Stimulated activated CD4-positive, alpha-beta T cell treated with anti-CD3 and anti-CD28 coated beads, Interleukin-1b, Interleukin-23, amount 100 ng/mL, for 24 hours (primary cell): ENCODE results near the gene LRRFIP1.
"Not testable (repeated sequence)": the region's sequence is repeated elsewhere in the genome, so short reads cannot be mapped to it uniquely, and the experiment has no call there.

ENCODE experiments used
- DNase-seq, 4 experiments: peaks; one replicate each; pipeline ENCODE4 v3.0.0-alpha.2; 2020; ENCODE audit warnings: low read depth in 4 of 4, low spot score in 1 of 4

Gene LRRFIP1

DNA sequence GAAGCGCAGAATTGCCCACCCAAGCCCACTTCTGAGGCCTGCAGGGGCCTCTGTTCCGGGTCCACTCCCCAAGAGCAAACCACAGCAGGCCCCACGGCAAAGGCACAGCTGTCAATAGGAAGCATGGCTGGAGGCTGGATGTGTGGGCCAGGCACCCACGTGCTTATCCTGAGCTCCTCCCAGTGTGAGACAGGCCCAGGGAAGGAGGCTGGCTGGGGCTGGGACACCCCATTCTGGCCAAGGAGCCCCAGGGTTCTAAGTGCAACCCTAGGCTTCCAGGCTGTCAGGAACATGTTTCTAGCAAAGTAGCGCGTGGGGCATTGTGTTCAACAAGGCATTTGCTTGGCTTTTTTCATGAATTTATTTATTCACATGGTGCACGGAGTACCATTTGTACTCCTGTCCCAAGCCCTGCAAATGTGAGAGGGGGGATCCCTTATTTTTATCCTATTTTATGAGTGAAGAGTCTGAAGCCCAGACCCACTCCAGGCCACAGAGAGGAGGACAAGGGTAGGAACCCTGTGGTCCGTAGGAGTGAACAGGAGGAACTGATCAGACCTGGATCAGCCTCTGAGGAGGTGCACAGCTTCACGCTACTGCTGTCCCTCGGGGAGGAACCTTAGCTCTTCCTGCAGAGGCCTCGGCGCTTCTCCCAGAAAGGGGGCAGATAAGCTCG is 30.7 kb upstream of the LRRFIP1 start:
- DNase-seq = no peak

DNA sequence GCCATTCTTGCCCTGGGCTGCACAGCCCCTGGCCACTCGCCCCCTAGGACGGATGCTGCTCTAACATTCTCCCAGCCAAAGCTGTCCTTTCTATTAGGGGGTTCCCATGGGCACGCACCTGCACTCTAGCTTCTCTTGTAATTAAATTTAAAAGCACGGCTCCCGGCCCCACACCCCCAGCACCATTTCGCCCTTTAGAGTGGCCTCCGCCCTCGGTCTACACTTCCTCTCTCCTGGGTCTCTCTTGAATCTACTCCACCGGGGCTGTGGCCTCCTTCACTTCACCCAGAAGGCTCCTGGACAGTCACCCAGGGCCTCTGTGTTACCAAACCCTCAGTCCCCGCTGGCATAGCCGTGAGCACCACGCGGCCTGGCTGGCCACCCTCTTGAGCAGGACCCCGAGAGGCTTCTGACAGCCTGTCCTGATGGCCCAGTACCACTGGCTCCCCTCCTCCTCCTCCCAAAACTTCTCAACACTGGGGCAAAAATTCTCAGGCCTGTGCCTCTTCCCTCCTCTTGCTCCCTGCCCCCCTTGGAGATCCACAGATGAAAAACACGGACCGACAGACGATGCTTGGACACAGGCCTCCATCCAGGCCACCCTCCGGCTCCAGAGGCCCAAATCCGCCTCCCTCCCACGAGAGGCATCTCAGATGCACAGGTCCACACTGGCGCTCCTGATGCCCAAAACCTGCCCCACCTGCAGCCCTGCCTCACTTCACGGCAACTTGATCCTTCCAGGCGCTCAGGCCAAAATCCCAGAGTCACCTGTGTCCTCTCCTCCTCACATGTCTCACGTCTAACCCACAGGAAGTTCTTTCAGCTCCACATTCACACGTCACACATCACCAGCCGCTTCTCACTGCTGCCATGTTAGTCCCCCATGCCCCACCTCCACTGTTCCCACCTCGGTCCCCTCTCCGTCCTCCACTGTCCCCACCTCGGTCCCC is 29.9 kb upstream of the LRRFIP1 start:
- DNase-seq = no peak

DNA sequence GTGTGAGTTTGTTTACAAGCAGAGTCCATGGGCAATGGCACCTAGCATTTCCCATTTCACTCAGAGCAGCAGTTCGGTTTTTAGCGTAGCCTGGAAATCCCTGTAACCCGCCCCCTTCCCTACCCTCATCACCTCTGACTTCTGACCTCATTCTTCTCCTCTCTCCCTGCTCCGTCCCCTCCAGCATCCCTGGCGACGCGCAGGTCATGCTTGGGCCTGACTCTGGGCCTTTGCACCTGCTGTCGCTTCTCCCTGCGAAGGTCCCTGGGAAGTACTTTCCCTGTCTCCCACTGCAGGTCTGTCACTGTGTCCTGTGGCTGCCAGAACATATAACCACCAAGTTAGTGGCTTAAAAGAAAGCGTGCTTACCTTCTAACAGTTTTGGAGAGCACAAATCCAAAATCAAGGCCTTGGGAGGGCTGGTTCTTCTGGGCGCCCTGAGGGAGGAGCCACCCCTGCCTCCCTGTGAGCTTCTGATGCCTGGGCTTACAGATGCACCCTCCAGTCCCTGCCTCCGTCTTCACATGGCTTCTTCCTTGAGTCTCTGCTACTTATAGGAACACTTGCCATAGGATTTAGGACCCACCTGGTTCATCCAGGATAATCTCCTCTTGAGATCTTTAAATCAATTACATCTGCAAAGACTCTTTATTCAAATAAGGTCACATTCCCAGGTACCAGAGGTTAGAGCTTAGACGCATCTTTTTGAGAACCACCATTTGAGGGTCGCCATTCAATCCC is 28.7 kb upstream of the LRRFIP1 start:
- no peak for DNase-seq

DNA sequence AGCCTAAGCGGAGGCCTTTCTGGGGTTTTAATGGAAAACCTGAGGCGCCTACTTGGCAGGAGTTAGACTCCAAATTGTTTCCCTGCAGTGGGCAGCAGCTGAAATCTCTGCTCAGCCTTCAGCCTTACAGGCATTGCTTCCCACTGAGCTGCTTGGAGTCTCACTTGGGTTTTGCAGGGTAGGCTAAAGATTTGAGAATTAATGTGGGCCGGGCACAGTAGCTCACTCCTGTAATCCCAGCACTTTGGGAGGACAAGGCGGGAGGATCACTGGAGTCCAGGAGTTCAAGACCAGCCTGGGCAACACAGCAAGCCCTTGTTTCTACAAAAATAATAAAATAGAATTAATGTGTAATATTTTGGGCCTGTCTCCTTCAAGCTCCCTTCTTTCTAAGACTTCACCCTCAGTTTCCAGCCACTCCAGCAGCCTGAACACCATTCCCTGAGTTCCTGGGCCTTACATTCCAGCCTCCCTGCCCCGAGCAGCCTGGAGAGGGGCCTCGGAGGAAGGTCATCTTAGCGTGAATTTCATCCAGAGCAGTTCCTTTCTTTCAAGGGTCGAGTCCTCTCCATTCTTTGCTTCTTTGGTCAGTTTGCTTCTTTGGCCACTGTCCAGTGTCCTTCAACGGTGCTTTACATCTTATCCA is 27.8 kb upstream of the LRRFIP1 start:
- no peak for DNase-seq

DNA sequence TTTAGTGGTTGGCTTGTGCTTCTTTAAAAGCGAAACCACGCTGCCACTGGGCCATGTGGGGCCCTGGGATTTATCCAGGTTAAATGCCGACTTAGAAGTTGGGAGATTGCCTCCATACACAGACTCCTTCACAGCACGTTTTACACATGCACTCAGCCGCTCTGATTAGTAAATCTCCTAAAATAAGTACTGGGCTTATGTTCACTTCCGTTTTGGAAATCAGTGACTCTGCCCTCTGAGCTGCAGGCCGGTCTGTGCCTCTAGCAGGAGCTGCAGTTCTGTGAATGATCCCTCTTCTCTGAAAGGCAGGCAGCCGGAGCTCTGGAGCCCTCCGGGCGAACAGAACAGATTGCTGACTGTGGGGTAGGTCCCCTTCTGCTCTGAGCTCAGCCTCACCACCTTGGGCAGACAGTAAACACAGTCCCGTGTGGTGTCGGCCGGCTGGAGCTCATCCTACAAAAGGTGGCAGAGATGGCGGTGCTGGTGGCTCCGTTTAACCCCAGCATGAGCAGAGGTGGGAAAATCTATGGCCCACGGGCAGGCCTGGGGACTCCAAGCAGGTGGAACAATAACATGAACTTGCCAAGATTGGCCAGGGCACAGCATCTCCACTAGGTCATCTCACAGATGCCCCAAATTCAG is 27.1 kb upstream of the LRRFIP1 start:
- DNase-seq = no peak

DNA sequence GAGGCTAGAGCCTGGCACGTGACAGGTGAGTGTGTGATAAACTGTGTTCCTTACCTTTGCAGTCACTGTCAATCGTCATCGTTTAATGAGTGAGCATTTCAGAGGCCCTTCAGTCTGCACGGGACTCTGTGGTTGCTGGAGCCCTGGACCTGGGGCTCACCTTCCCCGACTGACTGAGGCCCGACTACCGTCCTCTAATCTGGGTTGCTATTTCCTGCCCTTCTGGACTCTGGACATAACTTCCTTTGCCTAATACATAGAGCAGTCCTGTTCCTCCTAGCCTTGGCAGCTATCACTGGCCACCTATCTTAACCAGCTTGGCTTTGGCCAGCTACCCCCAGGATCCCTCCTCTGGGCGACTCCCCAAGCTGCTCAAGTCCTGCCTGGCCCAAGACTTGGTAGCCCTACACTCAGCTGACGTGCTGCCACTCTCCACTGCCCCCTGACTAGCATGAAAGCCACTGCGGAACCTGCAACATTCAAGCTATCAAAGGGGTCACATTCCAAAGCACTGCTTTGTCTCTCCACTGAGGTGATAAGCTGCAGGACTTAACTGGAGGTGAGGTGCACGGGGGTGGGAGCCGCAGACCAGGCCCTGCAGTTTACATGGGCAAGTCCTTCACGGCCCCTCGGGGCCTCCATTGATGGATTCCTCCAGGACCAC is 25.8 kb upstream of the LRRFIP1 start:
- DNase-seq = no peak

DNA sequence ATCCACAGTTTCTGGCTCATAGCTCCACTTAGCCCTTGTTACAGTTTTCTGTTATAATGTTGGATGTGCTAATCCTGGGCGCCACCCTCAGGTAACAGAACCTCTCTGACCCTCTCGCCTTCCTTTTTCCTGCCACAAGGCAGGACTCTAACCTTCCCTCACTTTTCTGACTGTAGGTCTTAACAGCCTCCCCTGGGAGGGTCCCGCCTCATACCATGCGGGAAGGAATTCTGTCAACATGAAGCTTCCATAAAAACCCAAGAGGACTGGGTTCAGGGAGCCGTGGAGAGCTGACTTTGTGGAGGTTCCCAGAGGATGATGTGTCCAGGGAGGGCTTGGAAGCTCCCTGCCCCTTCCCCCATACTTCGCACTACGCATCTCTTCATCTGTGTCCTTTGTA is 25.0 kb upstream of the LRRFIP1 start:
- DNase-seq = no peak

DNA sequence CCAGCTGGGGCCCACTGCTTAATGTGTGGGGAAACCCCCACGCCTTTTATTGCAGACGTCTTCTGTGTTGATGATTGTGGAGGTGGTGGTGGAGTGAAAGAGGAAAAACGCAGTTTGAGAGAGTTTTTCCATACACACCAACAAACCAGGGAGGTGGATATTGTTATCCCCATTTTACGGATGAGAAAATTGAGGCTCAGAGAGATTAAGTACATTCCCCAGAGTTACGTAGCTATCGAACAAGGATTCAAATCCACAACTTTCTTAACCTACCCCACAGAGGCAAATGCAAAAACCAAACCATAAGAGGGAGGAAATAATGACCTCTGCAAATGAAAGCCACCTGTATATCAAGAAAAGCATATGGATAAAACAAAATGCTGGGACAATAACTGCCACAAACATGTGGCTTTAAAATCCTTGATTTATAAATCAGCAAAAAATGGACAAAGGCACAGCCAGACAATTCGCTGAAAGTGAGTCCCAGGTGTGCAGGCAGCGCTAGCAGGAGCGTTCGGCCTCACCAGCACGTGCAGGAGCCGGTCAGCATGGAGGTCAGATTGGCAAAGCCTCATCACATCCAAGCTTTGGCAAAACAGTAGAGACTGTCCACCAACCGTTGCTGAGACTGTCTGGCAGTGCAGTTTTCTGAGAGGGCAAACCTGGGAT is 24.2 kb upstream of the LRRFIP1 start:
- no peak for DNase-seq

DNA sequence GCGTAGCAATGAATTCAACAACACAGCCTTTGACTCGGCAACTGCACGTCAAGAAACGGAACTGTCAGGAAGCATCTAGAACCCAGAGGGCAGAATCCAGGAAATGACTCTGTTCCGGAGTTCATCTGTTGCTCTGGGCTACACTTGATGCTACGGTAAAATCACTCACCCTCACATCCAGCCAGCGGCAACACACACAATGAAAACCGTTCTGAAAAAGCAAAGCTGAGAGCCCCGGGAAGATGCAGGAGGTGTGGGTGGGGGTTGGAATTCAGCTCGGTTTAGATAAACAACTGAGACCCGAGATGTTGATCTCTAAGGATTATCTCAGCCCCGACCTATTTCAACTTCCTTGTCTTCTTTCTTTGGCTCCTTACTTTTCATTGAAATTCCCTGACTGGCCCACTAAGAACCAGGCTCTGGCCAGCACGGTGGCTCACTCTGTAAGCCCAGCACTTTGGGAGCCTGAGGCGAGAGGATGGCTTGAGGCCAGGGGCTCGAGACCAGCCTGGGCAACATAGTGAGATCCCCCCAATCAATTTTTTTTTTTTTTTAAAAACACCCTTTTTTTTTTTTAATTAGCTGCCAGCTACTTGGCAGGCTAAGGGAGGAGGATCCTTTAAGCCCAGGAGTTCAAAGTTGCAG is 23.5 kb upstream of the LRRFIP1 start:
- no peak for DNase-seq

DNA sequence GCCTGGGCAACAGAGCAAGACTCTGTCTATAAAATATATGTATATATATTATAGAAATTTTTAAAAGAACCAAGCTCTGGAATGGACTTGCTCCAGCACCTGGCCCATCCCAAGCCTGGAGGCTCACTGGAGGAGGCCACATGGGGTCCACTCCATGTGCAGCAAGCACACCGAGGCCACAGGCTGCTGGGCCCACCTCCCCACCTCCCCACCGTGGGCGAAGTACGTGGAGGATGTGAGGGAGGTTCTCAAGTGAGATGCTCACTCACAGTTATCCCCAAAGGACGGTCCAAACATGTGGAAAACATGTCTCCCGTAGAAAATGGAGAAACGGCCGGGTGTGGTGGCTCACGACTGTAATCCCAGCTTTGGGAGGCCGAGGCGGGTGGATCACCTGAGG is 23.0 kb upstream of the LRRFIP1 start:
- DNase-seq = no peak

DNA sequence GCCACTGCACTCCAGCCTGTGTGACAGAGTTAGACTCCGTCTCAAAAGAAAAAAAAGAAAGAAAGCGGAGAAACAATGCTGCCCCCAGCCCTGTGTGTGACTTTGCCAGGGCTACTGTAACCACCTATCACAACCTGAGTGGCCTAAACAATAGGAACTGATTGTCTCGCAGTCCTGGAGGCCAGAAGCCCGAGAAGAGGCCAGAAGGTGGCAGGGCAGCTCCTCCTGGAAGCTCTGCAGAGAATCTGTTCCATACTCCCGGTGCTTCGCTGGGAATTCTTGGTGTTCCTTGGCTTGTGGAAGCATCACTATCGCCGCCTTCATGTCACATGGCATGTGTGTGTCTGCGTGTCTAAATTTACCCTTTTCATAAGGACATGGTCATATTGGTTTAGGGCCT is 22.4 kb upstream of the LRRFIP1 start:
- no peak for DNase-seq

DNA sequence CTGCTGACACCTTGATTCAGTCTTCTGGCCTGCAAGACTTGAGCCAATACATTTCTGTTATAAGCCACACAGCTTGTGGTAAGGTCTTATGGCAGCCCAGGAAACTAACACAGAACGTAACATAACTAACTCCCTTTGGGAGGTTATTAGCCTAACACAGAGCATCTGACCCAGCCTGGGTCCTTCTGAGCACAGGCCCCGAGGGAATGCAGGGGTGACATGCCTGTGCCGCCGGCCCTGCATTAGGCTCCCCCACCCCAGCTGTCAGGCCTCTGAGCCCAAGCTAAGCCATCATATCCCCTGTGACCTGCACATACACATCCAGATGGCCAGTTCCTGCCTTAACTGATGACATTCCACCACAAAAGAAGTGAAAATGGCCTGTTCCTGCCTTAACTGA is 20.9 kb upstream of the LRRFIP1 start:
- not testable (repeated sequence) for DNase-seq

DNA sequence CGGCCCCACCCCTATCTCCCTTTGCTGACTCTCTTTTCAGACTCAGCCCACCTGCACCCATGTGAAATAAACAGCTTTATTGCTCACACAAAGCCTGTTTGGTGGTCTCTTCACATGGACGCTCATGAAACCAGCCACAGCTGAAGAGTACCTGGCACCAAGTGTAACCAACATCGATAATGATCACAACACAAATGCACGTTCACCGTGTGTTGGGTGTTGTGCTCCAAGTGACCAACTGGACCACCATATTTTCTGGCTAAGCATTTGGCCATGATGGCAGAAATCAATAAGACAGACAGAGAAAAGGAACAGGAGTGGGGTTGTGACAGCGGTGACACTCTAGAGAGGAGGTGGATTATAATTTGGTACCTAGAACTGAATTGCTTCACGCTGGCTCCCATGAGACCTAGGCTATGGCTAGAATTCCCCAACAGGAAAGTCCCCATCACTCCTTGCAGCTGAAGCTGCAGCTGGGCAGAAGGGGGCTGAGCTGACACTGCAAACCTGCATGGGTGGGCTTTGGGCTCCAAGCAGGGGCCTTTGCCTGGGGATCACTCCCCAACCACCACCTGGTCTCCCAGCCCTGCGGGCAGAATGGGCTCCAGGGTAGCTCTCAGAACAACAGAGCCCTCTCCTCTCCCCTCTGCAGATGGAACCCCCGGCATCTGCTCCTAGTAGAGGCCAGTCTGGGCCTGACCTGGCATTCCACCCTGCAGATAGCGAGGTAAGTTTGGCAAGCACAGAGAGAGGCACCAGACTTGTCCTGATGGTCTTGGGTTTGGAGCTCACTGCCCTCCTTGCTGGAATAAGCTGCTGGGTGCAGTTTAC is 14.6 kb upstream of the LRRFIP1 start:
- DNase-seq = no peak

DNA sequence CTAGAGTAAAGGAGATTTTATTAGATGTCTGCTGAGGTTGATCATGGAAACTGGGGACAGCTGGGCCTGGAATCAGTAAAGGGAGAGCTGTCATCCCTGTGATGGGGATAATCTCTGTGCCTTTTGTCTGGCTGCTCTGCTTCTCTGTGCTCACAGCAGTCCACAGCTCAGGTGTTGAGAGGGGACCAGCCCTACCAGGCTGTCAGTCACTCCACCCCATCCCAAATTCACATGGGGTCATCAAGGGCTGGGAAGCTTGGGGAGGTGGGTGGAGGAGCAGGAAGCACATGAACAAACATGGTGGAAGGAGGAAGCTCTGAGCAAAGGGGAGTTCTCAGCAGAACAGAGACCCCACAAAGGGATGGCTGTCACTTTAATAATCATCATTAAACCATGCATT is 13.7 kb upstream of the LRRFIP1 start:
- no peak for DNase-seq

DNA sequence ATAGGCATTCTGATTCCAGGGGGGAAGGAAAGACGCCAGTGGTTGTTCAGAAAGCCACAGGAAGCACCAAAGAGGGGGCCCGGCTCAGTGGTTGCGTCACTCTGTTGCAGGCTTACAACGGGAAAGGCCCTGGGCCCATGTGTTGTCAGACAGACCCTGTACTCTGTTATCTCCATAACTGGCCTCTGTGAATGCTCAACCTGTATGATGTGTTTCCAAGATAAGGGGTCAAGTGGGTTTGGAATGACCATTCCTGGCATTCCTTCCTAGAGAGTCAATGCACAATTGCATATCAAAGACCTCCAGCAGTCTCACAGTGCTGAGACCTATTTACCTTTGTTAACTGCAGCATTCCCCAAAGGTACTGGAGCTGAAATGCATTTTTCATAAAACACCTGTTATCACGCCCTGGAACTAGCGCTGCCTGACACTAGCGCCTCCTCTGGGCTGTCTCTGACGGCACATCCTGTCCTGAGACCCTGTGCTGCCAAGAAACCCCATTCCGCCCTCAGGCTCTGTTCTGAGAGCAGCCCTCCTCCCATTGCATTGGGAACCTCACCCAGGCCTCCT is 13.2 kb upstream of the LRRFIP1 start:
- DNase-seq = no peak

DNA sequence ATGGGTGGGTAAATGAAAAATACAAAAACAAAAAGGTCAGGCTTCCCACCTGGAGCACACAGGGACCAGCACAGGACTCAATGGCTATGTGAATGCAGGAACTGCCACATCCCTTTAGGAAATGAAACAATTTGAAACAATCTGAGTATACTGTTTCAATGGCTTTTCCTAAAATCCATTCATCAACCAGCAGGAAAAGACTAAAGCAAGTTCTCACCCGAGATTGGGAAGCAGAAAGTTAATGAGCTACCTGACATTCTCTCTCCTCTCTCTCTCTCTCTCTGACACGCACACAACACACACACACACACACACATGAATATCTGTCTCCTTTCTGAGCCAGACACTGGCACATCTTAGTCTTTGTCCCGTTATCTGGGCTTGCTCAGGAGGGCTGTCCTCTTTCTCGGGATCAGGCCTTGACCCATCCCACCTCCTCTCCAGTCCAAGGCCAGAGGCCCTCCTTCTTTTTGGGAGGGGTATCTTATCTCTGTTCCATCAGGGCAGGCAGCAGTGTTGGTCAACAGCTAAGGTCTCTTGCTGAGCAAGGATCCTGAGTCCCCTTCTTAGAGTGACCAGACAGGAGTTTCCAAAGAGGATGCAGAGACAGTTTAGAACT is 11.6 kb upstream of the LRRFIP1 start:
- DNase-seq = no peak

DNA sequence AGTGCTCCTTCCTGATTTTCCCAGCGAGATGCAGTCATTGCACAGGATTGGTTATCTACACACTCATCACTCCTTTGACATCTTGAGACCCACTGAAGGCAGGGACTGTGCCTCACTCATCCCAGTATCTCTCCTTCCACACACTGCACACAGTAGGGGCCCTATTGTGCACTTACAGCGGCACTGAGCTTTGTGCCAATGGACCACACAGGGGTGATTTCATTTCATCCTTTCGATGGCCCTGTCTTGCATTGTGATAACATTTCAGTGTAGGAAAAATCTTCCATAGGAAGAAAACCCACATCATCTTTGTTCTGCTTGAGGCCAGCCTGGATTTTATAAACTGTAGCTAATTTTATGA is 11.0 kb upstream of the LRRFIP1 start:
- no peak for DNase-seq
